Placental pericyte (primary cell): Measurements from ENCODE around the gene GRIN3A. TPM values are rescaled to one million over a fixed set of nuclear protein-coding genes. Genes with fewer than 3 reads are reported as not detected.

Source experiments
- total RNA-seq: library from RNA; depleted of rRNA; stranded (reverse); fragments of >200 nt; gene quantifications from 2 replicates; pipeline ENCODE4 v1.2.3, GENCODE V29; 2012

The GRIN3A gene
- not detected in 2 replicates for total RNA-seq

DNA sequence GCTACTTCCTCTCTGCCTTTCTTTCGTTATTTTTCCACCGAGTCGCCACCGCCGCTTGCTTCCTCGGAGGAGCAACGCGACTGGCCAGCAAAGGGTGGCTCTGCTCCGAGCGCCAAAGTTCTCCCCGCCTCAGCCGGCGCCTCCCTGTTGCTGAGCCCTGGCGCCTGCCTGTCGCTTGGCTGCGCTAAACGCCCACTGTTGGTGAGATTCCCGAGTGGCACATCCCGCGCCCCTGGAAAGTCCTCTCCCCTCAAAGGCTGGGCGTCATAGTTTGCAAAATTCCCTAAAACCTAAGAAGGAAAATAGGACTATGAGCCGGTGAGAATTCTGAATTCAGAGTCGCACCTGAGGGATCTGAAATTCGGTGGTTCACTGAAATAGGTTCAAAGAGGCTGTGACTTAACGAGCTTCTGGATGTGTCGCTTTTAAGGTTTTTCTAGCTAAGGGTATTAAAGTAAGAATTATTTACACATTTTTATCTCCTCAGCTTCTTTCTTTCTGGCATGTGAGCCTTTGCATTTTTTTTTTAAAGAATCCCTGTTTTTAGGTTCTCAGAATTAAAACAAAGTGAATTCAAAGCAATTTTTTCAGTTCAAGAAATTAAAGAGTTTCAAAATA is at the start of gene GRIN3A:
TSS of gene GRIN3A (minus strand) at position 82 of the 618 bp plus-strand sequence. CDS start 668 bp downstream, outside the sequence.

DNA sequence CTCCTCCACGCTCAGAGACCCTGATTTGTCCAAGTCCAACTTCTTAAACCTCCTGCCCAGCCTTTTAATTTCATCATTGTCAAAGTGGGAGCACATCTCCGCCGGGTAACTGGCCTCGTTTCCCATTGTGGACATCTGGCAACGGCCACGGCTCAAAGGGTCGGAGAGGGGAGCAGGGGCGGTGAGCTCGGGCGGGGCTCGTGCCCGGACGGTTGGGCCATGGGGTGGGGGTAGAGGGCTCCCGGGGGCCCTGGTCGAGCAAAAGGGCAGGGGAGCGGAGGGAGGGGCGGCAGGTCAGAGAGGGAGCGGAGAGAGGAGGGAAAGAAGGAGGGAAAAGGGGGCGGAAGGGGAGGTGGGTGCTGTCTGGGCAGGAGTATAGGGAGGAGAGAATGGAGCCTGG is 143.7 kb downstream of the GRIN3A start, which contains the start of gene PPP3R2:
TSS of gene PPP3R2 (minus strand) at position 174 of the 400 bp plus-strand sequence. CDS start at position 126, 48 bp downstream.

DNA sequence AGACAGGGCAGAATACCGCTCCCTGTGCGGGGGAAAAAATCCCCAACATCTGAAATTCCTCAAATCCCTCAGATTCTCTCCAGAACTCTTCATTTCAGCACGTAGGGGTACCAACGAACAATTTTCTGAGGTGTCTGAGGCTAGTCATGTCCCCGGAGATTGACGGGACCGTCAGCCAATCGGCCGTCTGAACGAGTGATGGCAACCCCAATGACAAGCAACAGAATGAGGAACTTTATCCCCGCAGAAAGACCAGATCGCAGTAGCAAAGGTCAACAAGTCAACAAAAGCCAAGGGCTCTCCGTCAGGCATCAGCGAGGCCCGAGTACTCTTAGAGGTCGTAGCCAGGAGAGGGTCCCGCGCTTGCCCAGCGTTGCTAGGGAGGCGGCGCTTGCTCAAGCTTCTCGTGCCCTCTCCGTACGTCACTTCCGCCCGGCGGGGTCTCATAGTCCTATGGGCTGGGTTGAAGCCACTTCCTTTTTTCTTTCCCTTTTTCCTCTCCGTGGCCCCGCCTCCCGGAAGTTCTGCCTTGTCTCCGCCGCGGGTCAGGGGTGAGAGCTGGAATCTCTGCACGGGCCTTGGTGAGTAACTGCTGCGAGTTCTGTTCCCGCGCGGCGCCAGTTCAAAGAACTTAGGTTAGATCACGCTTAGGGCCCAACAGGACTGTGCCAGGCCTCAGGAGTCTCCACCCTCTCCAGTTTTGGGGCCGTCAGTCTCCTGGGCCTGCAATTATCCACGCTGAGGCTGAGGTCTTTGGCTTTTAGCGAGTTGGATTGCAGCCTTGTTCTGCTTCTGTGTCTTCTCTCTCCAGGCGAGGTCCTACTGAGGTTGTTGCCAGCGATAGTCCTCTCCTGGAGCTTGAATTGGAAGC is 204.9 kb downstream of the GRIN3A start, which contains the start of gene RNF20:
TSS of gene RNF20 (plus strand) at position 520 of the 871 bp plus-strand sequence. CDS start 1,571 bp downstream, outside the sequence.

Other genes starting within 250 kb of the GRIN3A start
- 23.5 and 31.1 TPM in 2 replicates for gene RNF20, start 204.8 kb downstream of the GRIN3A start, total RNA-seq
- not detected in 2 replicates for gene PPP3R2, start 143.7 kb downstream of the GRIN3A start, total RNA-seq